GM21526 (cell line): ENCODE results near the gene FOXE3.

Experiments used
- ATAC-seq: cut with Tn5 transposase; IDR thresholded peaks from one replicate; pipeline ENCODE4 v1.9.1; 2021; ENCODE audit warnings: moderate library complexity; ENCODE audit not compliant: unreplicated experiment, low FRiP score

The FOXE3 gene

DNA sequence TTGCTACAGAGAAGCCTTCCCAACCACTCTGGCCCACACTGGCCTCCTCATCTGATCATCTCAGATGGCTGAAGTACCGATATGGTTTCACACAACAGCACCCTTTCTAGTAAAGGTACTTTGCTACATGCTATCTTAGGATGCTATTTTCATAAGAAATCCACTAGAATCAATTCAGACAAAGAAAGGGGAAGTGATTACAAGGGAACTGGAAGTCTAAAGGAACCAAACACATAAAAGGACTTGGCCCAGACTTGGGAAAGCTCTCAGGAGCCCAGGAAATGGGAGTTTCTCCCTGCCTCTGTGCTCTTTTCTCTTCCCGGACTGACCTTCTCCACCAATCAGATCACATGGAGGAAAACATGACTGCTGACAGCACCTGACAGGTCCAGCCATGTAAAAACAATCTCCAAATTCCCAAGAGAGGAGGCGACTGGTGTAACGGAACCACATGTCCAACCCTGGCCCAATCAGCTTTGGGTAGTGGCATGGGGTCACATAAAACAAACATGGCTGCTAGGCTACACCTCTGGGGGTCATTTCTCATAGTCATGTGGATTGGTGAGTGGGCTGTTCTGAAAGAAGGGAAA is 12.7 kb upstream of the FOXE3 start:
- ATAC-seq, result no peak

DNA sequence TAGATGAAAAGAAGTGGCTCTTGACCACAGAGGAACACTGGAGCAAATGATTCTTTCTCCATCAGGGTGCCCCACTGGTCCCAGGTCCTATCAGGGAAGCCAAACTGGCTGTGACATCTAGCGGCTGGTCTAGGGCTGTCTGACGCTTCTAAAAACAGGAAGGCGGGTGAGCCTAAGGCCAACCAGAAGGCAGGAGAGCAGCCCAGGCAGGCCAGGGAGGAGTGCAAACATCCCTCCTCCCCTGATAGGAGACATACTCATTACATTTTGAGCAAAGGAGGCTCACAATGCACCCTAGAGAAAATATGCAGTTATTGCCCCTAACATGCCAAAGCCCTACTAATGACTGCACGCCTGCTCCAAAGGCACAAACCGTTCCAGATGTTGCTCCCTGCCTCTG is 10.4 kb upstream of the FOXE3 start:
- no peak for ATAC-seq

DNA sequence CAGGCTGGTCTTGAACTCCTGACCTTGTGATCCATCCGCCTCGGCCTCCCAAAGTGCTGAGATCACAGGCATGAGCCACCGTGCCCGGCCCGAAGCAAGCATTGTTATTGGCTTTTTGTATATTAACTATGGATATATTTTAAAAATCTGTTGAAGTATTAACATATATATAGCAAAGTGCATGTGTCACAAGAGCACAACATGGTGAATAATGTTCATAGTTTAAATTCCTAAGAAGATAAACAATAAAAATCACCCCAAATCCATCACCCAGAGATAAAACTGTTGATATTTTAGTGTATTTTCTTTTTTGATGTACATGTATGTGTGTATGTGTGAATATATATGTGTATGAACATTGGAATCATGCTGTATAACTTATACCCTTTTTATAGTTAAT is 9.1 kb upstream of the FOXE3 start:
- ATAC-seq, result no peak

GRCh38 chr1:47407481-47407880 is 8.6 kb upstream of the FOXE3 start:
- ATAC-seq, result no peak

DNA sequence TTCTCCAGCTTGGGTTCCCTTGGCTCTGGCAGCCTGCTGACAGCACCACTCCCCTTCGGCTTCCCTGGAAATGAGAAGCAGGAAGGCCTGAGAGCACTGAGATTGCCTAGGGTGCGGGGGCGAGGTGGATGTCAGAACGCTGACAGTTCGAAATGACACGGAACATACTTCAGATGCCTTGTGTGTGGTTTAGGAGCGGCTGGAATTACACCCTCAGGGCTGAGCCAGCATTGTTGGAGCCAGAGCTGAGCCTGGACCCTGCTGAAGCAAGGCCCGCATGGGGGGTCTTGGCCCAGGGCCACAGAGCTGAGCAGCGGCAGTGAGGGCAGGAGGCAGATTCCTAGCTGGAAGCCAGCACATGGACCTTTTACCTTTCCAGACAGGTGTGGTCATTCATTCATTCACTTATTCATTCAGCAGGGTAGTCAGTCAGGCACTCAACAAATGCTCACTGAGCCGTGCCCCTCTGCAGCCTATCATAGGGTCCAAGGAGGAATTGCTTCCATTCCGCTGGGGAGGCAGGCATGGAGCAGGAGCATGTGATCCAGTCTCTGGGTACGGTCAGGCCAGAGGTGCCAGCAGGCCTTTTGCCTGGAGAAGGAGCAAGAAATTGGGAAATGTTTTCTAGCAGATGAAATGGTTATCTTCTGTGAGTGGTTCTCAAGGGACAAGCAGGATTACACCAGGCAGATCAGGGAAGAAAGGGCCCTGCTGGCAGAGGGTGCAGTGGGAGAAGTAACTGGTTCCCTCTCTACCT is 6.6 kb upstream of the FOXE3 start:
- ATAC-seq, result no peak

GRCh38 chr1:47410068-47410455 is 6.0 kb upstream of the FOXE3 start:
- no peak for ATAC-seq

- ATAC-seq, result no peak
These were observed 4.6 kb upstream of the FOXE3 start for GRCh38 chr1:47411436-47411835.

GRCh38 chr1:47412437-47412836 is 3.6 kb upstream of the FOXE3 start:
- ATAC-seq, result no peak

- ATAC-seq, result no peak
These were observed 459 bp downstream of the FOXE3 start for GRCh38 chr1:47416319-47417169.

DNA sequence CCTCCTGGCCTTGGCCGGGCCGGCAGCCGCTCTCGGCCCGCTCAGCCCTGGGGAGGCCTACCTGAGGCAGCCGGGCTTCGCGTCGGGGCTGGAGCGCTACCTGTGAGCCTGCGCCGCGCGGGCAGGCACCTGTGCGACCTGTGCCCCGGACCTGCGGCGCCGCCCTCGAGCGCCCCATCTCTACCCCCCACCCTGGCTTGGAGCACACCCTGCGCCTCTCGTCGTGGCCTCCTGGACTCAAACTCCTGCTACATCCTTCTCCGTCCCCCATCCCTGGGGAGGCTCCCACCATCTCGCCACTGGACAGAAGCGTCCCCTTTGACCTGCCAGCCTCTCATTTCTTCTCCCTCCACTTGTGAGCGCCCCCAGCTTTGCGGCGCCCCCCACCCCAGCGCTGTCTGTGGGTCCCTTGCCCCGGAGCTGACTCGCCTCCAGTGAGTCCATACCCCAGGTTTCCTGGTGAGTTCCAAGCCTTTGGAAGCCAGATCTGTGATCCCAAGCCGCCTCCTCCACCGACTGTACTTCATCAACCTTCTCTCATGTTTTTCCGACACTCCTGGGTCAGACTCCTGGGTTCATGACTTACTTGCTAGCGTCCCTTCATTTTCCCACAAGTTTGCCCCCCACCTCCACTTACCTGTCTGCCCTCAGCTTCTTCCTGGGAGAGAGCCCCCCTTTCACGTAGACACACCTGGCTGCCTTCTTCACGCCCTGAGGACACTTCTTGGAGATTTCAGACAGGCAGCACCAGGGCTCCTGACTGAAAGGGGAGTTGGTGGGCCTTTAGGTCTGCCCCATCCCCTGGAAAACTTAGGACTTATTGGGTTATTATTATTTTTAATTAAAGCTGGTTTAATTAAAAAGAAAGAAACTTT is 1.3 kb downstream of the FOXE3 start:
- no peak for ATAC-seq

- no peak for ATAC-seq
These were observed 2.0 kb downstream of the FOXE3 start for GRCh38 chr1:47418122-47418521.

DNA sequence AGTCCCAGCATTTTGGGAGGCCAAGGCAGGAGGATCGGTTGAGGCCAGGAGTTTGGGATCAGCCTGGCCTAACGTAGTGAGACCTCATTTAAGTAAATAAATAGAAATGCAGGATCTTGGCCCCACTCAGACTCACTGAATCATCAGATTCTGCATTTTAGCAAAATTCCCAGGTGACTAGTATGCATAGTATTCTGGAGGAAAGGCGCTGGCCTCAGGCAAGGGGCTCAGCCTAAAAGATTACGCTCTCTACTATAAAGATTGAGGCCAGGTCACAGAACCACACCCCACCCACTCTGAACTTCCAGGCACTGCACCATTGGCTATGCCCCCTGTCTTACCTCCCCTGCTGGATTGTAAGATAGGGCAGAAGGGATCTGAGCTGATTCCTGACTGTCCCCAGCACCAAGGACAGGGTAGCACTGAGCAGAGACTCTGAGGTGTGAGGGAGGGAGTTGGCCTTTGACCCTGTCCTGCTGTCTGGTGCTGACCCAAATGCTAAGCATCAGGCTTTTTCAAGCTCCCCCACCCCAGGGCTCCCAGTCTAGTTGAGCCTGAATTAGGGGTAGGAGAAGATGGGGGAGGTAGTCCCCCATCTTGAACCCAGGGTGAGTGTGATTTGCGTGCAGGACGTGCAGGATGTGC is 2.7 kb downstream of the FOXE3 start:
- ATAC-seq, result no peak

GRCh38 chr1:47420547-47420946 is 4.5 kb downstream of the FOXE3 start:
- ATAC-seq, result no peak

- ATAC-seq, result no peak
These were observed 7.8 kb downstream of the FOXE3 start for GRCh38 chr1:47423872-47424271.

DNA sequence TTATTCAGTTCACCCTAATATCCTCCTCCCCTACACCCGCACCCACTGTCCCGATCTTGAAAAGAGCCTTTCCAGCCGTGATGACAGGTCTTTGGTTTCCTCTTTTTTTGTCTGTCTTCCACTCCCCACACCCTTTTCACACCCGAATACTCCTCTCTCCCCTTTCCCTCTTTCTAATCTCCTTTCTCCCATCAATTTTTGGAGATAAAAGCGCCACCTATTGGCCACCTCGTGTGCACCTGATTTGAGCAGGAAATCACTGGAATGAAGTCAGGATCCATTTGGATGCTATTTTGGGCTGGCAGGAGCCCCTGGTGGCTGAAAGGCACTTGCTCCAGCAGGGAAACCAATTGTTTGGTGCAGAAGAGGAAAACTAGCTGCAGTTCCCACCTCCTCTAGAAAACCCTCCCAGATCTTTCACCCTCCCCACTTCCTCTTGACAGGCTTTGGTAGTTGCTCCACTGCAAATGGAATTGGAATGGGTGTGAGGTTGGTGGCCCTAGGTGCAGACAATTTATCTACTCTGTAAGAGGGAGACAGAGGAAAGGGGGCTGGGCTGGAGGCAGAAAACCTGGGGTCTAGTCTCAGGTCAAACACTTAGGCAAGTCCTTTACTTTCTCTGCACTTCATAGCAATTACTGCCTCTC is 8.4 kb downstream of the FOXE3 start:
- no peak for ATAC-seq

DNA sequence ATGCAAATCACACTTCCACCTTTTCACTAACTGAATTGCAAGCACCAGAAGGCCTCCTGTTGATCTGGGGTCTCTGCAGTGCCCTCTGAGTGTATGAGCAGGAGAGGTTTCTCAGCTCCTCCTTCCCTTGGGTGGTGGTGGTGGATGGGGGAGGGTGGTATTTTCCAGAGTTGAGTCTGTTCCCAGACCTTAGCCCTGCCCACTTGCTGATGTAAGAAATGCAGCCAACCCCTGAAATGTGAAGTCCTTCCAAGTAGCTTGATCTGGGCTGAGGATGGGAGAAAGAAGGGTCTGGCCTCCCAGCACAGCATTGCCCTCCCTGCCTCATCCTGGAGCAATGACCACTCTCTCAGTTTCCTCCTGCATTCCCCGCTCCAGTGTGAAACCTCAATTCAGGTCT is 15.4 kb downstream of the FOXE3 start:
- ATAC-seq, result no peak

GRCh38 chr1:47432071-47433036 is 16.3 kb downstream of the FOXE3 start:
- no peak for ATAC-seq

DNA sequence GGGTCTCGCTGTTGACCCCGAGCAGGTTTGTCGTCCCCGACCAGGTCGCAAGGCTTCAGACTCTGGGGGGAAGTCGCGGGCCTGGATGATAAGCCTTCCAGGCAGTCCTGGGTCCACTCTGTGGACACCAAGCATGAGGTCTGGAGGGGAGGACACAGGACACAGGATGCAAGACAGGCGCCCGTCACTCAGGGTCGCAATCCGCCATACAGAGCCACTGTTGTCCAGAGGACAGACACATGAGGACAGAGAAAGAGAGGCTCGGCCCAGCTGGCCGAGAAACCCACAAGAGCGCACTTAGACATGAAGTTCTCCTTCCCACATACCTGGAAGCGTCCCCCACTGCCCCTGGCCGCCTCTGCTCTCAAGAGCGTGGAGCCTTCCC is 16.9 kb downstream of the FOXE3 start:
- ATAC-seq, result no peak
